Right atrium auricular region (tissue), 2 donors: ENCODE results near the gene NES. TPM values are rescaled to one million over a fixed set of nuclear protein-coding genes. Genes with fewer than 3 reads are reported as not detected.

ENCODE experiments used
- DNase-seq: peaks from one replicate; pipeline ENCODE4 v3.0.0-alpha.2; 2019; ENCODE audit warnings: low spot score
- H3K27ac ChIP-seq, 2 donors: fragments of 200-600 bp; sonication (generic); 1 replicate in 1 of 2; 2 replicates in 1 of 2; pipeline ENCODE4 v1.5.1; 2016 to 2019
- H3K27me3 ChIP-seq, 2 donors: fragments of 200-600 bp; sonication (generic); one replicate each; pipeline versions ENCODE4 v1.5.1 to v1.6.0; 2017 to 2019
- H3K36me3 ChIP-seq: fragments of 200-600 bp; sonication (generic); one replicate; pipeline ENCODE4 v1.5.1; 2016
- H3K4me1 ChIP-seq, 2 donors: fragments of 200-600 bp; sonication (generic); one replicate each; pipeline versions ENCODE4 v1.5.1 to v1.6.0; 2017 to 2019
- H3K4me3 ChIP-seq, 2 donors: fragments of 200-600 bp; sonication (generic); 1 replicate in 1 of 2; 2 replicates in 1 of 2; pipeline ENCODE4 v1.5.1; 2017 to 2019; ENCODE audit warnings: mild to moderate bottlenecking in 1 of 2, moderate library complexity in 1 of 2
- H3K9me3 ChIP-seq, 2 donors: fragments of 200-600 bp; sonication (generic); one replicate each; pipeline ENCODE4 v1.5.1; 2019
- CTCF ChIP-seq, 2 donors: fragments of 200-600 bp; sonication (generic); IDR thresholded peaks; one replicate each; pipeline ENCODE4 v1.5.1; 2019; ENCODE audit warnings: antibody characterized with exemption in 2 of 2
- total RNA-seq, 2 donors: library from RNA; depleted of rRNA; stranded (reverse); fragments of >200 nt; gene quantifications; one replicate each; pipeline ENCODE4 v1.1.0, GENCODE V29; 2016

NES gene
- total RNA-seq, 2 donors from 2014 or later: 134 to 173 TPM

GRCh38 chr1:156658496-156658895 is 18.7 kb downstream of the NES start:
- no peaks in the 10 kb centered on the region for H3K36me3 ChIP-seq
- TF ChIP-seq CTCF (IDR thresholded peaks at IDR 0.05): no peak
- H3K9me3 ChIP-seq: no peaks in the 10 kb centered on the region
- no peak overlapping the region for H3K4me3 ChIP-seq
- peaks cover 0 to 79% of the 10 kb centered on the region in 2 donors for H3K4me1 ChIP-seq
- no peak overlapping the region for H3K27ac ChIP-seq
- DNase-seq: no peak
- no peaks in the 10 kb centered on the region for H3K27me3 ChIP-seq

GRCh38 chr1:156657741-156658319 is 19.4 kb downstream of the NES start:
- DNase-seq: no peak
- Histone ChIP-seq H3K4me3 (peak overlapping the region in 1 of 2 donors; percentile 40), H3K36me3 (no peaks in the 10 kb centered on the region), H3K4me1 (peaks cover 0 to 72% of the 10 kb centered on the region in 2 donors), H3K9me3 (no peaks in the 10 kb centered on the region), H3K27ac (peak overlapping the region in 1 of 2 donors; percentile 17), H3K27me3 (no peaks in the 10 kb centered on the region)
- no peak for TF ChIP-seq CTCF (IDR thresholded peaks at IDR 0.05)

GRCh38 chr1:156656806-156657740 is 20.1 kb downstream of the NES start:
- peak; percentile 86 to 98 for TF ChIP-seq CTCF (IDR thresholded peaks at IDR 0.05)
- peak; percentile 85 for DNase-seq
- peak overlapping the region; percentile 4 to 40 for H3K4me3 ChIP-seq
- H3K36me3 ChIP-seq: no peaks in the 10 kb centered on the region
- peak overlapping the region in 1 of 2 donors; percentile 17 for H3K27ac ChIP-seq
- no peaks in the 10 kb centered on the region for H3K27me3 ChIP-seq
- H3K4me1 ChIP-seq: peaks cover 0 to 65% of the 10 kb centered on the region in 2 donors
- no peaks in the 10 kb centered on the region for H3K9me3 ChIP-seq

GRCh38 chr1:156655904-156656516 is 21.2 kb downstream of the NES start:
- no peaks in the 10 kb centered on the region for H3K36me3 ChIP-seq
- H3K4me1 ChIP-seq: peaks cover 0 to 54% of the 10 kb centered on the region in 2 donors
- no peak for TF ChIP-seq CTCF (IDR thresholded peaks at IDR 0.05)
- H3K27ac ChIP-seq: no peak overlapping the region
- no peak overlapping the region for H3K4me3 ChIP-seq
- H3K27me3 ChIP-seq: no peaks in the 10 kb centered on the region
- DNase-seq: no peak
- H3K9me3 ChIP-seq: no peaks in the 10 kb centered on the region

GRCh38 chr1:156655151-156655903 is 21.9 kb downstream of the NES start:
- Histone ChIP-seq H3K4me3 (no peak overlapping the region), H3K36me3 (no peaks in the 10 kb centered on the region), H3K4me1 (peaks cover 0 to 47% of the 10 kb centered on the region in 2 donors), H3K27me3 (no peaks in the 10 kb centered on the region), H3K9me3 (no peaks in the 10 kb centered on the region), H3K27ac (no peak overlapping the region)
- TF ChIP-seq CTCF (IDR thresholded peaks at IDR 0.05): no peak
- no peak for DNase-seq
